A673 (cell line): ENCODE measurements around the gene VAMP2. TPM values are rescaled to one million over a fixed set of nuclear protein-coding genes. Genes with fewer than 3 reads are reported as not detected.
A peak's percentile ranks its signal among the peaks of the same experiment; 100 is the strongest.

Source experiments
- BruUV-seq: library from RNA; stranded (reverse); fragments of 400-500 nt; replicated peaks from 2 replicates; lab custom pipeline; 2021; lab: Mats Ljungman, UMichigan
- CTCF ChIA-PET: fragments of 300-600 bp; sonication (Branson Sonifier 250); formaldehyde crosslinking; loops from one replicate; lab custom pipeline; 2022; ENCODE audit warnings: antibody characterized with exemption; lab: Charles Lee
- POLR2A ChIA-PET: fragments of 300-600 bp; sonication (Branson Sonifier 250); formaldehyde crosslinking; loops from one replicate; lab custom pipeline; 2022; ENCODE audit warnings: antibody characterized with exemption; ENCODE audit not compliant: low non-redundant PET; lab: Charles Lee
- DNase-seq: peaks from one replicate; pipeline ENCODE4 v3.0.0-alpha.2; 2015; ENCODE audit warnings: low spot score
- H3K27ac ChIP-seq: fragments of 200-600 bp; sonication (generic); 2 replicates; pipeline ENCODE4 v1.5.1; 2016; ENCODE audit warnings: mixed run types, low read depth, mild to moderate bottlenecking, mixed read lengths, antibody characterized with exemption, low read length; ENCODE audit not compliant: poor library complexity, severe bottlenecking
- H3K27me3 ChIP-seq: fragments of 200-600 bp; sonication (generic); replicated peaks from 2 replicates; pipeline ENCODE4 v1.6.1; 2017; ENCODE audit warnings: mixed run types, low read depth, mild to moderate bottlenecking, mixed read lengths, antibody characterized with exemption, low read length; ENCODE audit not compliant: insufficient read depth, poor library complexity
- H3K36me3 ChIP-seq: fragments of 200-600 bp; sonication (generic); 2 replicates; pipeline ENCODE4 v1.6.1; 2016; ENCODE audit warnings: mixed run types, mild to moderate bottlenecking, mixed read lengths, antibody characterized with exemption, low read length; ENCODE audit not compliant: insufficient read depth, poor library complexity, severe bottlenecking
- H3K4me1 ChIP-seq: fragments of 200-600 bp; sonication (generic); 2 replicates; pipeline ENCODE4 v1.6.1; 2017; ENCODE audit warnings: mixed run types, mild to moderate bottlenecking, mixed read lengths, antibody characterized with exemption, low read length; ENCODE audit not compliant: insufficient read depth, poor library complexity, severe bottlenecking
- H3K4me3 ChIP-seq: fragments of 200-600 bp; sonication (generic); 2 replicates; pipeline ENCODE4 v1.5.1; 2016; ENCODE audit warnings: low read depth, mixed run types, mild to moderate bottlenecking, mixed read lengths, low read length; ENCODE audit not compliant: poor library complexity, severe bottlenecking
- H3K9me3 ChIP-seq: fragments of 200-600 bp; sonication (generic); 2 replicates; pipeline ENCODE4 v1.6.1; 2016; ENCODE audit warnings: mixed run types, low read depth, mild to moderate bottlenecking, mixed read lengths, antibody characterized with exemption, low read length; ENCODE audit not compliant: poor library complexity, severe bottlenecking
- CTCF ChIP-seq: fragments of 300-800, 200-600 bp; sonication (generic); conservative IDR thresholded peaks from 2 replicates; pipeline ENCODE4 v1.5.1; 2017; ENCODE audit warnings: low read depth, mild to moderate bottlenecking, antibody characterized with exemption, low read length, moderate library complexity, mixed read lengths
- EZH2 ChIP-seq: fragments of 200-600 bp; sonication (generic); IDR thresholded peaks from 2 replicates; pipeline ENCODE4 v1.6.1; 2017; ENCODE audit warnings: borderline replicate concordance, low read depth, mild to moderate bottlenecking, mixed read lengths, antibody characterized with exemption, low read length; ENCODE audit not compliant: poor library complexity, severe bottlenecking
- intact Hi-C: fragments of 100-400 bp; cut with micrococcal nuclease; formaldehyde crosslinking; loops from one replicate; pipeline ENCODE4 v1.10.0; 2022; ENCODE audit not compliant: unreplicated experiment
- total RNA-seq: library from RNA; stranded (reverse); gene quantifications from 2 replicates; pipeline ENCODE4 v1.2.3, GENCODE V29; 2021

VAMP2 gene
- total RNA-seq, 1 experiment from 2014 or later, result 41.3 TPM

GRCh38 chr17:8122924-8123694, 39.6 kb downstream of the VAMP2 start:
- Histone ChIP-seq H3K27me3 (no peaks in the 10 kb centered on the region), H3K9me3 (no peaks in the 10 kb centered on the region), H3K4me3 (peak overlapping the region; percentile 68), H3K27ac (no peak overlapping the region), H3K4me1 (peaks cover 6% of the 10 kb centered on the region), H3K36me3 (no peaks in the 10 kb centered on the region)
- POLR2A ChIA-PET, result no interaction called here
- TF ChIP-seq CTCF (no peak), EZH2 (no peak)
- CTCF ChIA-PET, result interaction anchor here (0.6 kb wide), 1 partner anchor 14 kb away, joined by 3 read pairs; no protein-coding TSS in a partner anchor
- no TSS peak for BruUV-seq
- intact Hi-C loops, result loop anchor here (2.0 to 5.0 kb wide), 2 partner anchors 34 to 254 kb away; partner anchors contain the start of gene KRABD2
- DNase-seq, result peak; percentile 71

- Histone ChIP-seq H3K9me3 (no peaks in the 10 kb centered on the region), H3K4me3 (peak overlapping the region; percentile 68), H3K27ac (no peak overlapping the region), H3K36me3 (no peaks in the 10 kb centered on the region), H3K27me3 (no peaks in the 10 kb centered on the region), H3K4me1 (peaks cover 6% of the 10 kb centered on the region)
- ChIA-PET CTCF (interaction anchor here (0.6 to 0.8 kb wide), 2 partner anchors 15 to 33 kb away, joined by 3 to 5 read pairs; no protein-coding TSS in a partner anchor), POLR2A (no interaction called here)
- peak; percentile 47 for DNase-seq
- BruUV-seq, result no TSS peak
- TF ChIP-seq CTCF (no peak), EZH2 (no peak)
- intact Hi-C loops, result loop anchor here (2.0 to 5.0 kb wide), 2 partner anchors 34 to 255 kb away; partner anchors contain the start of gene KRABD2
Observed at GRCh38 chr17:8122422-8122923, 40.3 kb downstream of the VAMP2 start.

- ChIA-PET POLR2A (no interaction called here), CTCF (interaction anchor here (0.6 to 0.8 kb wide), 2 partner anchors 15 to 34 kb away, joined by 3 to 5 read pairs; no protein-coding TSS in a partner anchor)
- Histone ChIP-seq H3K27ac (no peak overlapping the region), H3K4me1 (peaks cover 6% of the 10 kb centered on the region), H3K4me3 (peak overlapping the region; percentile 68), H3K27me3 (no peaks in the 10 kb centered on the region), H3K36me3 (no peaks in the 10 kb centered on the region), H3K9me3 (no peaks in the 10 kb centered on the region)
- peak; percentile 82 for DNase-seq
- BruUV-seq, result no TSS peak
- intact Hi-C loops, result loop anchor here (2.0 to 5.0 kb wide), 2 partner anchors 35 to 255 kb away; partner anchors contain the start of gene KRABD2
- peak; percentile 60 for TF ChIP-seq CTCF
- TF ChIP-seq EZH2, result no peak
Observed at GRCh38 chr17:8121681-8122421, 40.9 kb downstream of the VAMP2 start.
